ENCODE measurements around the gene RNU6-9. TPM values are rescaled to one million over a fixed set of nuclear protein-coding genes. Genes with fewer than 3 reads are reported as not detected.
A peak's percentile ranks its signal among the peaks of the same experiment; 100 is the strongest.

Gene RNU6-9
- total and polyA plus RNA-seq, 8 donors, result not detected

DNA sequence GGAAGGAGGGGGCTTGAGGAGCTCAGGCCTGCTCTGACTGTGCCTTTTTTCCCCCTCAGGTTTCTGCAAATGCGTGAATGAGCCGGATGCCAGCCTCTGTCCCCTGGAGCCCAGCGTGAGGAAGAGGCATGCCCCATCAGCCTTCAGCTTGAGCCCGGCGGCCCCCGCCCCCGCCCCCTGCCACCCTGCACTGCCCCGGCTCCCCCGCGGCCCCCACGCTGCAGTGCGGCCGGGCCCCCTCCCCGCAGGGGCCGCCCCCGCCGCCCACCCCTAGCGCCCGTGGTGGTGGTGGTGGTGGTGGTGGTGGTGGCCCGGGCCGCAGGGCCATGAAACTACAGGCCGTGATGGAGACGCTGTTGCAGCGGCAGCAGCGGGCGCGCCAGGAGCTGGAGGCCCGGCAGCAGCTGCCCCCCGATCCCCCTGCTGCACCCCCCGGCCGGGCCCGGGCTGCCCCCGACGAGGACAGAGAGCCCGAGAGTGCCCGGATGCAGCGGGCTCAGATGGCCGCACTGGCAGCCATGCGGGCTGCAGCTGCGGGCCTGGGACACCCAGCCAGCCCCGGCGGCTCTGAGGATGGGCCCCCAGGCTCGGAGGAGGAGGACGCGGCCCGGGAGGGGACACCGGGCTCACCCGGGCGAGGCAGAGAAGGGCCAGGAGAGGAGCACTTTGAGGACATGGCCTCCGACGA lies 36.1 kb downstream of the RNU6-9 start:
- DNase-seq (no peak), ATAC-seq (no peak)
- H3K4me1 ChIP-seq, result peaks cover 23 to 58% of the 10 kb centered on the region in 2 donors
- intact Hi-C loops (cut with DNase I), result no loop called here
- no peaks in the 10 kb centered on the region for H3K27me3 ChIP-seq
- TF ChIP-seq, protein P1, sequence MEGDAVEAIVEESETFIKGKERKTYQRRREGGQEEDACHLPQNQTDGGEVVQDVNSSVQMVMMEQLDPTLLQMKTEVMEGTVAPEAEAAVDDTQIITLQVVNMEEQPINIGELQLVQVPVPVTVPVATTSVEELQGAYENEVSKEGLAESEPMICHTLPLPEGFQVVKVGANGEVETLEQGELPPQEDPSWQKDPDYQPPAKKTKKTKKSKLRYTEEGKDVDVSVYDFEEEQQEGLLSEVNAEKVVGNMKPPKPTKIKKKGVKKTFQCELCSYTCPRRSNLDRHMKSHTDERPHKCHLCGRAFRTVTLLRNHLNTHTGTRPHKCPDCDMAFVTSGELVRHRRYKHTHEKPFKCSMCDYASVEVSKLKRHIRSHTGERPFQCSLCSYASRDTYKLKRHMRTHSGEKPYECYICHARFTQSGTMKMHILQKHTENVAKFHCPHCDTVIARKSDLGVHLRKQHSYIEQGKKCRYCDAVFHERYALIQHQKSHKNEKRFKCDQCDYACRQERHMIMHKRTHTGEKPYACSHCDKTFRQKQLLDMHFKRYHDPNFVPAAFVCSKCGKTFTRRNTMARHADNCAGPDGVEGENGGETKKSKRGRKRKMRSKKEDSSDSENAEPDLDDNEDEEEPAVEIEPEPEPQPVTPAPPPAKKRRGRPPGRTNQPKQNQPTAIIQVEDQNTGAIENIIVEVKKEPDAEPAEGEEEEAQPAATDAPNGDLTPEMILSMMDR (IDR thresholded peaks at IDR 0.05), result no peak
- no peaks in the 10 kb centered on the region for H3K9me3 ChIP-seq
- H3K27ac ChIP-seq, result peak overlapping the region in 1 of 2 donors; percentile 98
- no peak overlapping the region for H3K4me3 ChIP-seq
- peaks cover 0 to 38% of the 10 kb centered on the region in 2 donors for H3K36me3 ChIP-seq

DNA sequence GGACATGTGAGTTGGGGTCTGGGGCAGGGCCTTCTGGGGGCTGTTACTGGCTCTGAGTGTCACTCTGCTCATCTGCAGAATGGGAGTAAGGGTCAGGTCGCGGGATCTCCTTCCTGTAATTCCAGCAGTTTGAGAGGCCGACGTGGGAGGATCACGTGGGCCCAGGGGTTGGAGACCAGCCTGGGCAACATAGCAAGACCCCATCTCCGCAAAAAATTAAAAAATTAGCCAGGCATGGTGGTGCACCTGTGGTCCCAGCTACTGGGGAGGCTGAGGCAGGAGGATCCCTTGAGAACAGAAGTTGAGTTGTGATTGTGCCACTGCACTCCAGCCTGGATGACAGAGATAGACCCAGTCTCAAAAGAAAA lies 36.6 kb downstream of the RNU6-9 start:
- H3K4me1 ChIP-seq, result peaks cover 24 to 58% of the 10 kb centered on the region in 2 donors
- H3K27ac ChIP-seq, result no peak overlapping the region
- H3K36me3 ChIP-seq, result peaks cover 0 to 38% of the 10 kb centered on the region in 2 donors
- H3K4me3 ChIP-seq, result no peak overlapping the region
- intact Hi-C loops (cut with DNase I), result no loop called here
- TF ChIP-seq, protein P1 (IDR thresholded peaks at IDR 0.05), result no peak
- no peaks in the 10 kb centered on the region for H3K27me3 ChIP-seq
- no peak for DNase-seq
- no peaks in the 10 kb centered on the region for H3K9me3 ChIP-seq
- ATAC-seq, result no peak

DNA sequence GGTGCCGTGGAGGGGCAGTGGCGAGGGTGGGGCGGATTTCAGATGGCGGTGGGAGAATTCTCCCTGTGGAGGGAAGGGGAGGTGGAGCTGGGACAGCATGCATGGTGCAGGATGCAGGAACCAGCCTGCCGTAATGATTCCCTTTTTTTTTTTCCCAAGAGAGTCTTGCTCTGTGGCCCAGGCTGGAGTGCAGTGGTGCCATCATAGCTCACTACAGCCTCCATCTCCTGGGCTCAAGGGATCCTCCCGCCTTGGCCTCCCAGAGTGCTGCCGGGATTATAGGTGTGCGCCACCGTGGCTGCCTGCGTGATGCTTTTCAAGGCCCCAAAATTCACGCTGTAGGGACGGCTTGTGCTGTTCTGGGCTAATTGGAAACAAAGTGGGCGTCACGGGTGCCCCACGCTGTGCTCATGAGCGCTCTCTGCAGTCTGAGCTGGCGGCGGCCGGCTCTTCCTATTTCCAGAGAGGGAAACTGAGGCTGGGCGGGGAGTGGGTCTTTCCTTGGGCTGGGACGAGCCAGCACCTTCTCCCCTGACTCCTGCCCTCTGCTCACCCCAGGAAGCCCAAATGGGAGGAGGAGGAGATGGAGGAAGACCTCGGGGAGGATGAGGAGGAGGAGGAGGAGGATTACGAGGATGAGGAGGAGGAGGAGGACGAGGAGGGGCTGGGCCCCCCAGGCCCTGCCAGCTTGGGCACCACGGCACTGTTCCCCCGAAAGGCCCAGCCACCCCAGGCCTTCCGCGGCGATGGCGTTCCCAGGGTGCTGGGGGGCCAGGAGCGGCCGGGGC lies 38.8 kb downstream of the RNU6-9 start:
- Histone ChIP-seq H3K9me3 (no peaks in the 10 kb centered on the region), H3K4me1 (peaks cover 32 to 69% of the 10 kb centered on the region in 2 donors), H3K27me3 (no peaks in the 10 kb centered on the region), H3K36me3 (peaks cover 0 to 42% of the 10 kb centered on the region in 2 donors), H3K27ac (peak overlapping the region in 1 of 2 donors; percentile 78), H3K4me3 (peak overlapping the region in 1 of 2 donors; percentile 28)
- TF ChIP-seq, protein P1 (IDR thresholded peaks at IDR 0.05), result no peak
- ATAC-seq (no peak), DNase-seq (no peak)
- intact Hi-C loops (cut with DNase I), result no loop called here

DNA sequence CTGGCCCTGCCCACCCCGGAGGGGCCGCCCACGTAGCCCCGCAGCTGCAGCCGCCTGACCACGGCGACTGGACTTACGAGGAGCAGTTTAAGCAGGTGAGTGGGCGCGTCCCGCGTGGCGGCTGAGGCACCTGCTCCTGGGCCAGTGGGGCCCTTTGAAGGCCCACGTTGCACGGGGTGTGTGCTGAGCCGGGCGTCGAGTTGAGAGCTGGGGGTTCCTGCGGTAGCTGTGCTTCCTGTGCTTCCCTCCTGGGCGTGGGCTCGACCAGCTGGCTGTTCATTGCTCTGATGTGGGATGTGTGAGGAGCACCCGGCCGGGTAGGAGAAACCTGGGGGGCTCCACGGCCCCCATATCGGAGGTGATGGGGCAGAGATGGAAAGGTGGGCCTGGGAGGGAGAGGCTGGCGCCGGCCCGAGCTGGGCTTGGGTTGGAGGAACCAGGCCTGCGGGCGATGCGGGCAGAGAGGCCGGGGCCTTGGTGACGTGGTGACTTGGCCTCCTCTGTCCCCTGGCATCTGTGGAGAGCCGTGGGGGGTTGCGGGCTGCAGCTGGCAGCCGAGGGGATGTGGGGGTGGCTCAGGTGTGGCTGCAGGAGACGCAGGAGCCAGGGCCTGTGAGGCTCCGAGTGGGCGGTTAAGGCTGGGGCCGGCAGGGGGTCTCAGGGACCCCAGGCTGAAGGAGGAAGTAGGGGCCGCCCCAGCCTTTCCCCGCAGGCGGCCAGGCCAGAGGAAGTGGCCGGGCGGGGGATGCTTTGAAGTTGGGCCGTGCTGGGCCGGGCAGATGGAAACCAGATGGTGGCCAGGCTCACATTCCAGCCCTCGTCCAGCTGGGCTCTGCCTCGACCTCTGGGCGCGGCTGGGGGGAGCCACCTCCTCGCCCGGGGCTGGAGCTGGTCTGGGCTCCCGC lies 39.6 kb downstream of the RNU6-9 start:
- DNase-seq (peak; percentile 57 to 91 (median 87)), ATAC-seq (peak; percentile 27)
- TF ChIP-seq, protein P1 (IDR thresholded peaks at IDR 0.05), result no peak
- Histone ChIP-seq H3K4me3 (peak overlapping the region in 1 of 2 donors; percentile 28), H3K27ac (peak overlapping the region; percentile 19 to 78), H3K4me1 (peaks cover 32 to 64% of the 10 kb centered on the region in 2 donors), H3K36me3 (peaks cover 0 to 42% of the 10 kb centered on the region in 2 donors), H3K27me3 (no peaks in the 10 kb centered on the region), H3K9me3 (no peaks in the 10 kb centered on the region)
- intact Hi-C loops (cut with DNase I), result no loop called here
